PC-3 (cell line): ENCODE measurements around the gene PPP1R2.

Source experiments
- CTCF ChIP-seq: fragments of 300-600 bp; sonication (generic); conservative IDR thresholded peaks from 2 replicates; pipeline ENCODE4 v1.5.1; 2017; ENCODE audit warnings: antibody characterized with exemption, low read depth, mild to moderate bottlenecking, low read length
- EZH2 ChIP-seq: fragments of 300-600 bp; sonication (generic); IDR thresholded peaks from one replicate; pipeline ENCODE4 v1.6.1; 2017; ENCODE audit warnings: antibody characterized with exemption, mild to moderate bottlenecking, low read length; ENCODE audit not compliant: unreplicated experiment
- EZH2phosphoT487 ChIP-seq: fragments of 300-600 bp; sonication (generic); IDR thresholded peaks from 2 replicates; pipeline ENCODE4 v1.6.1; 2018; ENCODE audit warnings: mild to moderate bottlenecking, antibody characterized with exemption, low read length, borderline replicate concordance

- no peak for TF ChIP-seq CTCF
- TF ChIP-seq EZH2 = no peak
- no peak for TF ChIP-seq EZH2phosphoT487
These were observed 28.2 kb upstream of the PPP1R2 start for GRCh38 chr3:195571361-195571760.
